Lower leg skin (tissue), 3 donors: ENCODE results near the gene ROR2.

Experiments used
- CTCF ChIP-seq, 3 donors: fragments of 450-650 bp; IDR thresholded peaks; one replicate each; pipeline ENCODE4 v1.5.1; 2016; ENCODE audit warnings: antibody characterized with exemption in 3 of 3, mild to moderate bottlenecking in 3 of 3, moderate library complexity in 2 of 3
- POLR2A ChIP-seq, 2 donors: fragments of 450-650 bp; IDR thresholded peaks; one replicate each; pipeline ENCODE4 v1.6.1; 2016 to 2017; ENCODE audit warnings: antibody characterized with exemption in 2 of 2, mild to moderate bottlenecking in 1 of 2, moderate library complexity in 1 of 2

- TF ChIP-seq CTCF (IDR thresholded peaks at IDR 0.05) (no peak), POLR2A (IDR thresholded peaks at IDR 0.05) (no peak)
Measured at GRCh38 chr9:91549177-91549576, 400.9 kb downstream of the ROR2 start.
